HUES48 (cell line): Measurements from ENCODE around the gene NDRG3.
"Not testable (repeated sequence)": the region's sequence is repeated elsewhere in the genome, so short reads cannot be mapped to it uniquely, and the experiment has no call there.

Experiments used
- H3K27ac ChIP-seq: one replicate; pipeline ENCODE4 v1.7.0; 2013; ENCODE audit warnings: low read depth, low read length, inconsistent platforms
- H3K27me3 ChIP-seq: 2 replicates; pipeline ENCODE4 v1.6.1; 2013; ENCODE audit warnings: mild to moderate bottlenecking, low read length; ENCODE audit not compliant: control insufficient read depth, insufficient read depth
- H3K36me3 ChIP-seq: 2 replicates; pipeline ENCODE4 v1.6.1; 2013; ENCODE audit warnings: low read length; ENCODE audit not compliant: control insufficient read depth, insufficient read depth
- H3K4me1 ChIP-seq: 2 replicates; pipeline ENCODE4 v1.6.1; 2013; ENCODE audit warnings: mild to moderate bottlenecking, low read length; ENCODE audit not compliant: control insufficient read depth, insufficient read depth
- H3K4me3 ChIP-seq: 2 replicates; pipeline ENCODE4 v1.5.1; 2013; ENCODE audit warnings: mild to moderate bottlenecking, low read depth, low read length
- H3K9ac ChIP-seq: 2 replicates; pipeline ENCODE4 v1.6.1; 2013; ENCODE audit warnings: mild to moderate bottlenecking, low read depth, low read length, moderate library complexity
- H3K9me3 ChIP-seq: 2 replicates; pipeline ENCODE4 v1.6.1; 2013; ENCODE audit warnings: low read length; ENCODE audit not compliant: control insufficient read depth, insufficient read depth

NDRG3 gene

DNA sequence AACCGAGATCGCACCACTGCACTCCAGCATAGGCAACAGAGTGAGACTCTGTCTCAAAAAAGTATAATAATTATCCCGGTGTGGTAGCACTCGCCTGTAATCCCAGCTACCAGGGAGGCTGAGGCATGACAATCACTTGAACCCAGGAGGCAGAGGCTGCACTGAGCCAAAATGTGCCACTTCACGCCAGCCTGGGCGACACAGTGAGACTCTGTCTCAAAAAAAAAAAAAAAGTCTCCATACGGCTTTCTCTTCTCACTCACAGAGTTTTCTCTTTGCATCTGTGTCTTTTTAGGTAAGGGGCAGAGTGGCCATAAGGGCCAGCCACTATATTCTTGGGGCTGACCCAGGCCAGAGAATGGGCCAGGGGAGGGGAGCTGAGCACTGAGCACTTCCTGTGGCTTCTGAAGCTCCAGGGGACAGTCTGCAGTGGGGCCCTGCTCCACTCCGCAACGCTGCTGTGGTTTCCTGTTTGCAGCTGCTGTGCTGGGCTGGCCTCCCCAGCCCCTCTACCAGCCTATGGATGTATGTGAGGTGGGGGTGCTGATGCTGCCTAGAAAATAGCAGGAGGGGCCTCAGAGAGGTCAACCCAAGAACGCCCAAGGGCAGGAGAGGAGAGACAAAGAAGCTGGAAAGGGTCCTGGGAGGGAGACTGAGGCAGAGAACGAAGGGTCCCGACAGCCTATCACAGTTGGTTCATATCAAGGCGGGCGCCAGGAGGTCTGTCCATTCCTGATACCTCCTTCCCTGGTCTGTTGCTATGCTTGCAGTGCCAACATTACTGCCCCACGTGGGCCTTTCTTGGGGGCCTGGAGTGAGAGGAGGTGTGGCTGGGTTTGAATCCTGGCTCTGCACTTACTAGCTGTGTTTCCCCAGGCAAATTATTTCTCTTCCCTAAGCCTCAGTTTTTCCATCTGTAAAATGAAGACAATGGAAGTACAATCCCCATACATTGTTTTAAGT is 115.9 kb downstream of the NDRG3 start:
- Histone ChIP-seq H3K27me3 (no peaks in the 10 kb centered on the region), H3K36me3 (no peaks in the 10 kb centered on the region), H3K4me3 (no peak overlapping the region), H3K9ac (no peak overlapping the region), H3K4me1 (no peaks in the 10 kb centered on the region), H3K27ac (no peak overlapping the region), H3K9me3 (no peaks in the 10 kb centered on the region)

- Histone ChIP-seq H3K9ac (no peak overlapping the region), H3K4me3 (no peak overlapping the region), H3K9me3 (no peaks in the 10 kb centered on the region), H3K36me3 (no peaks in the 10 kb centered on the region), H3K4me1 (no peaks in the 10 kb centered on the region; the same call in 1 of the 2 replicates), H3K27me3 (no peaks in the 10 kb centered on the region), H3K27ac (no peak overlapping the region)
Measured at GRCh38 chr20:36628076-36628475, 117.8 kb downstream of the NDRG3 start.

GRCh38 chr20:36624944-36625324 is 121.0 kb downstream of the NDRG3 start:
- no peak overlapping the region for H3K4me3 ChIP-seq
- H3K27me3 ChIP-seq = no peaks in the 10 kb centered on the region
- no peaks in the 10 kb centered on the region for H3K9me3 ChIP-seq
- H3K4me1 ChIP-seq = no peaks in the 10 kb centered on the region; the same call in 1 of the 2 replicates
- no peaks in the 10 kb centered on the region for H3K36me3 ChIP-seq
- H3K9ac ChIP-seq = no peak overlapping the region
- no peak overlapping the region for H3K27ac ChIP-seq

DNA sequence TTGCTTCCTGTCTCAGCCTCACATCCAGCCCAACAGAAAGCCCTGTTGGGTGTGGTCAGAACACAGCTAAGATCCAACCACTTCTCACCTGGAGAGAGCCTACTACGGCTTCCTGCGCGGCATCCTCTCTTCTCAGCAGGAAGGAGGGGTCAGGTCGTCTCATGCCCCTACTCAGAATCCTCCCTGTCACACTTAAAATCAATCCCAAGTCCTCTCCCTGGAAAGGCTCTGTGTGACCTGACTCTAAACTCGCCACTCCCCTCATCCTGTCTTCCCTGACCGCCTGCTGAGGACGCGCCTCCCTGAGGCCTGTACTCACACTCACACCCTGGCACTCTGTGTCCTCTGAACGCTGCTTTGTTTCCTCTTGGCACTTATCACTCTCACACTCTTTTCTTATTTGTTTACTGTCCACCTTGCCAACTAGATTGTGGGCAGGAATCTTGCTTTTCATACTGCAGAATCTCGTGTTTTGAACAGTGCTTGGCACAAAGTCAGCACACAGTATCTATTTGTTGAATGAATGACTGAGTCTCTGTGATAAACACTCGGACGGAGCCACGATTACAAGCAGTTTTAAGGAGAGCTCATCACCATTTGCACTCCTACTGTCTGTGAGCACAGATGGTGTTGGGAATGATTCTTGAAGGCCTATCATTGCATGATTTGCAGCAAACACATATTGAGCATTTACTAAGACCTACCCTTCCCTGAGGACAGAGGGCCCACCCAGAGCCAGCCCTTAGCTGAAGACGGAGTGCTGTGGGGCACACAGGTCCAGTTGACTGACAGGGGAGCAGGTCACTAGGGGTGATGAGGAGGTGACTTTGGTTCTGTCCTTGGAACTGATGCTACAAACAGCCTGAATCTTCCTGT is 121.6 kb downstream of the NDRG3 start:
- H3K36me3 ChIP-seq = no peaks in the 10 kb centered on the region
- H3K27me3 ChIP-seq = no peaks in the 10 kb centered on the region
- H3K27ac ChIP-seq = no peak overlapping the region
- H3K4me3 ChIP-seq = no peak overlapping the region
- H3K9ac ChIP-seq = no peak overlapping the region
- no peaks in the 10 kb centered on the region; the same call in 1 of the 2 replicates for H3K4me1 ChIP-seq
- no peaks in the 10 kb centered on the region for H3K9me3 ChIP-seq

GRCh38 chr20:36623444-36623843 is 122.4 kb downstream of the NDRG3 start:
- Histone ChIP-seq H3K9ac (no peak overlapping the region), H3K4me3 (no peak overlapping the region), H3K27ac (no peak overlapping the region), H3K4me1 (no peaks in the 10 kb centered on the region; the same call in 1 of the 2 replicates), H3K27me3 (no peaks in the 10 kb centered on the region), H3K36me3 (no peaks in the 10 kb centered on the region), H3K9me3 (no peaks in the 10 kb centered on the region)

GRCh38 chr20:36620917-36621316 is 125.0 kb downstream of the NDRG3 start:
- H3K27me3 ChIP-seq = no peaks in the 10 kb centered on the region
- H3K27ac ChIP-seq = no peak overlapping the region
- no peaks in the 10 kb centered on the region for H3K9me3 ChIP-seq
- no peaks in the 10 kb centered on the region; the same call in 1 of the 2 replicates for H3K4me1 ChIP-seq
- H3K9ac ChIP-seq = no peak overlapping the region
- H3K36me3 ChIP-seq = no peaks in the 10 kb centered on the region
- H3K4me3 ChIP-seq = no peak overlapping the region

- no peaks in the 10 kb centered on the region for H3K4me1 ChIP-seq
- H3K4me3 ChIP-seq = no peak overlapping the region
- H3K9me3 ChIP-seq = no peaks in the 10 kb centered on the region
- no peak overlapping the region for H3K9ac ChIP-seq
- H3K27ac ChIP-seq = no peak overlapping the region
- no peaks in the 10 kb centered on the region for H3K27me3 ChIP-seq
- H3K36me3 ChIP-seq = peaks cover 52% of the 10 kb centered on the region
Measured at GRCh38 chr20:36614781-36615557, 130.9 kb downstream of the NDRG3 start.

DNA sequence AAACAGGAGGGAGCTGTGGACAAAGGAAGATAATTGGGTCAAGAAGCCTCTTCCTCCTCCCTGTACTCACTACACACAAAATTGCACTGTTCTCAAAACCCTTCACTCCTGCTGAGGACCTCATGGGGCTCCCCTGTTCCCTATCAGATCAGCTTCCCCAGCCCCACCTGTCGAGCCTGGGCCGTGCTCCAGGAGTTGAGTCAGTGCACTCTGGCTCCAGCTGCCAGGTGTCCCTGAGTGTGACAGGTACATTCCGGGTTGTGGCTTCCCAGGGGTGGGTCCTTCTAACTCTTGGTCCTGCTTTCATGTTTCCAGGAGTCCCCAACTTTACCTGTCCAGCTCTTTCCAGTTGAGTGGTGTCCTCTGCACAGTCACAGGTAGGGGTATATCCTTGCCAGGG is 131.9 kb downstream of the NDRG3 start:
- H3K36me3 ChIP-seq = peaks cover 61% of the 10 kb centered on the region
- no peak overlapping the region for H3K27ac ChIP-seq
- no peak overlapping the region for H3K9ac ChIP-seq
- no peak overlapping the region for H3K4me3 ChIP-seq
- H3K9me3 ChIP-seq = no peaks in the 10 kb centered on the region
- H3K4me1 ChIP-seq = no peaks in the 10 kb centered on the region
- H3K27me3 ChIP-seq = no peaks in the 10 kb centered on the region

- H3K4me1 ChIP-seq = peaks cover 3% of the 10 kb centered on the region; the same call in 1 of the 2 replicates
- H3K27me3 ChIP-seq = no peaks in the 10 kb centered on the region
- no peaks in the 10 kb centered on the region for H3K9me3 ChIP-seq
- H3K36me3 ChIP-seq = peaks cover 76% of the 10 kb centered on the region
- no peak overlapping the region for H3K9ac ChIP-seq
- H3K27ac ChIP-seq = no peak overlapping the region
- H3K4me3 ChIP-seq = no peak overlapping the region
Measured at GRCh38 chr20:36611625-36612024, 134.3 kb downstream of the NDRG3 start.

GRCh38 chr20:36608388-36608728 is 137.5 kb downstream of the NDRG3 start:
- not testable (repeated sequence) for H3K9ac ChIP-seq

More at GRCh38 chr20:36608388-36608728, 137.5 kb downstream of the NDRG3 start:
- H3K4me3 ChIP-seq, H3K4me1 ChIP-seq, H3K27ac ChIP-seq, H3K9me3 ChIP-seq, H3K27me3 ChIP-seq: not testable (repeated sequence)
- H3K36me3 ChIP-seq = peaks cover 57% of the 10 kb centered on the region
